Fibroblast of the conjunctiva (primary cell): ENCODE measurements around the gene CANT1.
"Not testable (repeated sequence)": the region's sequence is repeated elsewhere in the genome, so short reads cannot be mapped to it uniquely, and the experiment has no call there.

Experiments
- DNase-seq: peaks from one replicate; pipeline ENCODE4 v3.0.0-alpha.2; 2010; ENCODE audit warnings: low read depth

Gene CANT1

DNA sequence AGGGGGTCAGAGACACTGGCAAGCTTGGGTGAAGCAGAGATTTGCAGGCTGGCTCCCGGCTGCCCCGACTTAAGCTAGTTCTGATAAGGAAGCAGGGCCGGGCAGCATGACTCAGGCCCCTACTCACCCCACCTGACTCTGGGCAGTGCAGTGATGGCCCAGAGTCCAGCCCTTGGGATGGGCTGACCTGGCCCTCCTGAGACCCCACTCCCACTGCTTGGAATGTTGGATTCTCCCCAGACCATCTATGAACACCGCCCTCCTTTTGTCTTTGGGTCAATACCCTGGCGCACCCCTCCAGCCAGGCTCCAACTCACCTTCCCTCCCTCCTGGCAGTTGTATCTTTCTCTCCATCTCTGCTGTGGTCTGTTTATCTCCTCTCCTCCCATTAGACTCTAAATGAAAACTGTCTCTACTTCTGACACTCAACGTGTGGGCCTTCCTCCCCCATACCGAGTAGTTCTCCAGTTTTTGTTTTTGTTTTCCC, 50.9 kb downstream of the CANT1 start:
- no peak for DNase-seq

DNA sequence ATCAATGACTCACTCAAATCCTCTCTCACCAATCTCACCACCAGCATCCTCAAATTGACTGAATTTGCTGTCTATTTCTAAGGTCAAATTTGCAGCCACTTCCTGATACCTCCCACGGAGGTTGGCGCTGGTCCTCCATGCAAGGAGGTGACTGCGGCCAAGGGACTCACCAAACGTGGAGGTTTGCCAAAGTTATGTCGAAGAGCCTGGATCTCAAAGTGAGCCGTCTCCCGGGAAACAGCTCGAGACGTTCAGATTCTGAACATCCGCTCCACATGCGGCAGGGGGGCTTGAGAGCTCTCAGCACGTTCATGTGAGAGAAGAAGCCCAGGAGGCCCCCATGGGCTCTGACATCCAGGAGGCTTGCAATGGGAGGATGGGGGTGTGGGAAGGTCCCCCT, 52.4 kb downstream of the CANT1 start:
- no peak for DNase-seq

DNA sequence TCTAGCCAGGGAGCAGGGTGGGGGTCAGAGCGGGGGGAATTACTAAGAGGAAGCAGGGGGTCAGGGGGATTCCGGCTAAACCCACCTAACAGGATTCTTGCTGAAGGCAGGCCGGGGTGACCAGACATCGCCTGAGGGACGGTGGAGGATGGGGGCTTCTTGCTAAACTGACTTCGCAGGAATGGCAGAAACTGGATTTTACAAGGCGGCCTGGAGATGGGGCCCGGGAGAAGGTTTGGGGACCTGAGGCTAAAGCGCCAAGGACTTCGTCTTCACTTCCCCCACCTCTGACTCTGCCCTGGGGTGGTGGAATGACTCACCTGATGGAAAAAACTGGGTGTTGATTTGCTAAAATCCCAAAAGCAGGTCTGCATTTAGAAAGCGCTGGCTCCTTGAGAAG, 53.3 kb downstream of the CANT1 start:
- no peak for DNase-seq

DNA sequence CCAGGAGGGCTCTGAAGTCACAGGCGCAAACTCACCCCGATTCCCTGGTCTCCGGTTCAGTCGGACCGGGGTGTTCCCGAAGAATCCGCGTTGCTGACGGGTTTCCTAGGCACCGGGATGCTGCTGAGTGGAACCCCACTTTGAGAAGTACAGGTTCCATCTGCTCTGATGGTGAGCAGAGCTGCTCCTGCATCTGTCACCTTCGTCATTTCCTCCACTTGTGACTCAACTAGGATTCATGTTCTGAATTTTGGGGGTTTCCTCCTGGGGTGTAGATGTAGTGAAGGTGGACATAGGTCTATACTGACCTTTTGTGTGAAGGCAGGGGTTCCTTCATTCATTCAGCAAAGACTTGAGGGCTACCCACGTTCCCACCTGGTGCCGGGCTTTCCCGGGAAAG, 54.9 kb downstream of the CANT1 start:
- DNase-seq, result no peak

DNA sequence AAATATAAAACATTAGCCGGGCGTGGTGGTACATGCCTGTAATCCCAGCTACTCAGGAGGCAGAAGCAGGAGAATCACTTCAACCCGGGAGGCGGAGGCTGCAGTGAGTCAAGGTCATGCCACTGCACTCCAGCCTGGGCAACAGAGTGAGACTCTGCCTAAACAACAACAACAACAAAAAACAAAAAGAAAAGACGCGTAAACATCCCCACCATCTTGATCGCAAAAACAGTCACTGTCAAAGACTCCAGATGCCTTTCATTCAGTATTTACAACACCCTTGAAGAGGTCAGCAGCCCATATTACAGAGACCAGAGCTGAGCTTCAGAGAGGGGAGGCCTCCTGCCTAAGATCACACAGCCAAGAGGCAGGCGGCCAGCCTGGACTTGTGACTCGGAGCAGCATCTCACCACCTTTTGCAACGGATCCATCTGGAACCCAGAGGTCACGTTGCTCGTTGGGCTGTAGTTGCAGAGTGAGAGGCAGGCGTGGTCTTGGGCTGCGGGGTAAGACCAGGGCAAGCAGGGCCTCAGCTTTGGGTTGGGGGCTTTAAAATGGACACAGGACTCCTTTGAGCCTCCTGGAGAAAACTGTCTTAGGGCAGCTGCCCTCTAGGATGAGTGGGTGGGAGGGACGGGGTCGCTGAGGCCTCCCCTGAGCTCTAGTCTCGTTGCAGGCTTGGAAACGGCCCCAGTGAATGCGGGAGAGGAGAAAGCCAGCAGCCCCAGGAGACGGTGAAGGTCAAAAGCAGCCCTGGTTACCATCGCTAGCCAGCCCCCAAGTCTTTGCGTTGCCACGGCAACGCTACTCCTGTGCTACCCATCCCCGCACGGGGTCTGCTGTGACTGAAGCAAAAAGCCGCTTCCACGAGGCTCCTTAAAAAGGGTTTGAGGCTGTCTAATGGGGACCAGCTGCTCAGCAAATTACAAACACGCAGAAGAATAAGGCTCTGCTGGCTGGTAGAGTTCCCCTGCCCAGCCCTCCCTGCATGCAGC, 55.9 kb downstream of the CANT1 start:
- no peak for DNase-seq

DNA sequence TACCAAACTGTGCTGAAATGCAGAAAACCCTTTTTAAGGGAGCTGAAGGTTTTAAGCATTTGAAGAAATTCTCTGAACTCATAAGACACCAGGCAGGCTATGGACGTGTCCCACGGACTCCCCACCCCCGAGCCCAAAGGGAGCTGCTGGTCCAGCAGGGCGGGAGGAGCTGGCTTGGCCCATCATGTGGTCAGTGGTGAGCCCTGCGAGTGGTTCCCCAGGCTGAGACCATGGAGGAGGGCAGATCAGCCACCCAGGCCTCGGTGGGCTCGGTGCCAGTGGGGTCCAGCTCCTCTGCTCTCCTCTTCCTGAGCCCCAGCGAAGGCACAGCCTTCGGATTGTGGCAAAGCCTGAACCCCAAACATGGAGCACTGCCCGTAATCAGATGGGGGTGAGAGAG, 56.9 kb downstream of the CANT1 start:
- DNase-seq, result no peak

DNA sequence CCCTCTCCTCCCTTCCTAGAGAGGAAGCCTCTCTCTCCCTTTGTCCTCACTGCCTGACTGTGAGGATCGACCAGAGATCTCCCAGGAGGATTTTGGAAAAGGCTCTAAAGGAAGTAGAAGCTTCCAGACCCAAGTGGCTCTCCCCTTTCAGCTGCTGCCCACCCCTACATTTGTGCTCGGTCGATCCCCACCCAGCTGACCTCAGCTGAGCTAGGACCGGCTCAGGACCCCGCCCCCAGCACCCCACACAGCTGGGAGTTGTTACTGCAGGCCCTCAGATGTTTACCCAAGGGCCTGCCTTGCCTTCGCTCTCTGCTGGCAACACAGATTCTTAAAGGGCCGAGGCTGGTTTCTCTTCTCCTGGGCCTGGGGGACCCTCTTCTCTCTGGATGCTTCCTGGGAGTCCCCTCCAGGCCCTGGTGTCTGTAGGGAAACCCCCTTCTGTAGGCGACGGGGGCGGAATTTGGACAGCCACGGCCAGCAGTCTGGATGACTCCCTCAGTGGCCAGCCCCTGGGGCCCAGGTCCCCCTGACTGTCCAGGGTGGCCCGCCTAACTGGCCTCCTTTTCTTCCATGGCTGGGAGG, 57.5 kb downstream of the CANT1 start:
- DNase-seq, result no peak

DNA sequence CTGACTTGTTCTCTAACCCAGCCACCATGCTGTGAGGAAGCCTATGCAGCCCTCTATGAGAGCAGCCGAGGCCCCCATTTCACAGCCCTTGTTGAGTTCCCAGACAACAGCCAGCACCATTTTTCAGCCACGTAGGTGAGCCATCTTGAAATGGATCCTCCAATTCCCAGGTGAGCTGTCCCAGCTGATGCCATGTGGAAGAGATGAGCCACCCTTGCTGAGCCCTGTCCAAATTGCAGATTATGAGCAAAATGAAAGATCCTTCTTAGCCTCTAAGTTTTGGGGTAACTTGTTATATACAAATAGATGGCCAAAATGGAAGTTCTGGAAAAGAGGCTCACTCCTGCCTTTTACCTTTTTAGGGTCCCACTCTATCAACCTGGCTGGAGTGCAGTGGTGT, 58.7 kb downstream of the CANT1 start:
- no peak for DNase-seq

DNA sequence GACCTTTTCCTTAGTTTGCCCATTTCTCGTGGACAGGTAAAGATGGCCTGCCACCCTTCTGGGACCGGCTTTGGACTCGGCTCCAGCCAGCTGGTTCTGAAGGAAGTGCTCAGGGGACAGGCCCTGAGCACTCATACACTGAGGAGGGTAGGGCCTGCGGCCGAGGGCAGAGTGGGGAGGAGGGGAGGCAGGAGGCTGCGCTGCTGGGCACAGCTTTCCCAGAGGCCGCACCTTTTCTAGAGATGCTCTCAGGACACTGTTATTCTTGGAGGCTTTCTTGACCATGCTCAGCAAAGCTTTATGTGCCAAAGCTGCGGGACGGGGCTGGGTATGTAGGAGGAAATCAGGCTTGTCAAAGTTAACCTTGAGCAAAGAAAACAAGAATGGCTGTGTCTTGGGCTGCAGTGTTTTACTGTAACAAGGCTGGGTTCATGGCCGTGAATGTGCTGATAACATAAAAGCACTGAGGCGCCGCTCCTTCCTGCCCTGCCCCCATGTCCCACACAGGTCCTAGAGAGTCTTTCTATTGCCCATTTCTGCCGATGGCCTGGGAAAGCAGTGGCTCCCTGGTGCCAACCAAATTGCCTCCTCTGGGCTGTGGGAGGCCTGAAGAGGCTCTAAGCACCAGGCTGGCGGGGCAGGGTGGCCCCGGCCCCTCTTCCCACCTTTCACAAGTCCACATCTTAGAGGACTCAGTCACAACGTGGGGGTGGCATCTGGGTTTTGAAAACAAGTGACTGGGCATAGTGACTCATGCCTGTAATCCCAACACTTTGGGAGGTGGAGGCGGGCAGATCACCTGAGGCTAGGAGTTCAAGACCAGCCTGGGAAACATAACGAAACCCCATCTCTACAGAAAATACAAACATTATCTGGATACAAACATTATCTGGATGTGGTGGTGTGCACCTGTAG, 62.1 kb downstream of the CANT1 start:
- DNase-seq, result no peak

DNA sequence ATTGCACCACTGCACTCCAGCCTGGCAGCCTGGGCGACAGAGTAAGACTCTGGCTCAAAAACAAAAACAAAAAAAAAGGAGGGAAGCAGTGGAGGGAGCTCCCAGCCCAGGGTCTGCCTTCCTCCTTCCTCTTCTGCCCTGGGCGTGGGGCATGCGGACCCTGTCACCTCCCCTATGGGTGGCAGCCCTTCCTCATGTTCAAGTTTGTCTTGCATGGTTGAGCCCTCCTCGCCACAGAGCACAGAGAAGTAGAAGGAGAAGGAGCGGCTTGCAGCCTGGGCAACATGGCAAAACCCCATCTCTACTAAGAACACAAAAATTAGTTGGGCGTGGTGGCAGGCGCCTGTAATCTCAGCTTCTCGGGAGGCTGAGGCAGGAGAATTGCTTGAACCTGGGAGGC, 62.9 kb downstream of the CANT1 start:
- DNase-seq, result no peak

DNA sequence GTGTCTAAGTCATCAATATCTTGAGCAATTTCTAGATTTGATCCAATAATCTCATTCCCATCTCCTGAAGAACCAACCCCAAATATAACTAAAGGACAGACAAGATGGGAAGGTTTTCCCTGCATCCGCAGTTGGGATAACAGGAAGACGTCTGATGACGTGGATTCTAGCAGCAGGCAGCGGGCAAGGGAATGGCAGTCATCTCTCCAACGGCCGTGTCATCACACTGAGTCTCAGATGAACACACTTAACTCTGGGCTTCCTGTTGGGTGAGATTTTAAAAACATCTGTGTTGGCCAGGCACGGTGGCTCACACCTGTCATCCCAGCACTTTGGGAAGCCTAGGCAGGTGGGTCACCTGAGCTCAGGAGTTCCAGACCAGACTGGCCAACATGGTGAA, 63.4 kb downstream of the CANT1 start:
- no peak for DNase-seq

DNA sequence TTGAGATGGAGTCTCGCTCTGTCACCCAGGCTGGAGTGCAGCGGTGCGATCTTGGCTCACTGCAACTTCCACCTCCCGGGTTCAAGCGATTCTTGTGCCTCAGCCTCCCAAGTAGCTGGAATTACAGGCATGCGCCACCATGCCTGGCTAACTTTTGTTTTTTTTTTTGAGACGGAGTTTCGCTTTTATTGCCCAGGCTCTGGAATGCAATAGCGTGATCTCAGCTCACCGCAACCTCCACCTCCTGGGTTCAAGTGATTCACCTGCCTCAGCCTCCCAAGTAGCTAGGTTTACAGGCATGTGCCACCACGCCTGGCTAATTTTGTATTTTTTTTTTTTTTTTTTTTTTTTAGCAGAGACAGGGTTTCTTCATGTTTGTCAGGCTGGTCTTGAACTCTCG, 64.1 kb downstream of the CANT1 start:
- not testable (repeated sequence) for DNase-seq

DNA sequence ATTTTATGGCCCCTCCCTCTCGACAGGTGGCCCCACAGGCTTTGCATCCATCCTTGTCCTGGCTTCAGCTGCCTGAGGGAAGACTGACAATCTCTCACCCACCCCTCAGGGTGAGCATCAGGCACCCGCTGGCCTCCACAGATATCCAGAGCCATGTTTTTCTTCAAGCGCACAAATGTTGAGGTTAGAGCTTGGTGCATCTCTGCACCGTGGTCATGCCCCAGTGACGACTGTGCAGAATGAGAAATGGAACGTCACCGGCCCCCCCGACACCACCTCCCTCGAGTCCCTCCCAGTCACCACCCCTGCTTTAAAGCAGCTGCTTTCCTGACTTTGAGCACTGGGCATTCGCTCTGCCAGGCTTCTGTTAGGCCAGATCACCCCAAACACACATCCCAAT, 64.6 kb downstream of the CANT1 start:
- DNase-seq, result no peak

DNA sequence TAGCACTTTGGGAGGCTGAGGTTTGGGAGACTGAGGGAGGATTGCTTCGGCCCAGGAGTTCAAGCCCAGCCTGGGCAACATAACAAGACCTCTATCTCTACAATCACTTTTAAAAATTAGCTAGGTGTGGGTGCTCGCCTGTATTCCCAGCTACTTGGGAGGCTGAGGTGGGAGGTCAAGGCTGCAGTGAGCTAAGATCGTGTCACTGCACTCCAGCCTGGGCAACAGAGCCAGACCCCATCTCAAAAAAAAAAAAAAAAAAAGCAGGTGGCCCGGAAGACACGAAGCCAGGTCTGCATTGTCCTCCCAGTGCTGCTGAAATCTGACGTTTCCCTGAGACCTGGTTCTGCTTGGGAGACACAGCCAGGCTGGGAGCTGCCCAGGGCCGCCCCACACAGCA, 65.5 kb downstream of the CANT1 start:
- DNase-seq, result no peak
